Body of pancreas (tissue), 4 donors: ENCODE measurements around the gene RGS14. TPM values are rescaled to one million over a fixed set of nuclear protein-coding genes. Genes with fewer than 3 reads are reported as not detected.

Experiments used
- ATAC-seq: fragments of 150-250 bp; one replicate; pipeline ENCODE4 v1.9.1; 2016
- DNase-seq, 4 donors: peaks; one replicate each; pipeline ENCODE4 v3.0.0-alpha.2; 2019
- H3K27ac ChIP-seq, 4 donors: fragments of 200-600 bp; sonication (generic); 1 replicate in 3 of 4; 2 replicates in 1 of 4; pipeline versions ENCODE4 v1.5.1 to v1.6.1; 2016 to 2019; ENCODE audit warnings: mild to moderate bottlenecking in 1 of 4, mixed read lengths in 1 of 4, moderate library complexity in 1 of 4
- H3K27me3 ChIP-seq, 2 donors: fragments of 200-600 bp; sonication (generic); one replicate each; pipeline ENCODE4 v1.6.0; 2016; ENCODE audit warnings: mild to moderate bottlenecking in 1 of 2
- H3K36me3 ChIP-seq, 2 donors: fragments of 200-600 bp; sonication (generic); replicated peaks in 1 of 2; 2 replicates each; pipeline ENCODE4 v1.5.1; 2016; ENCODE audit warnings: low read depth in 2 of 2; ENCODE audit not compliant: insufficient read depth in 1 of 2
- H3K4me1 ChIP-seq: fragments of 200-600 bp; sonication (generic); one replicate; pipeline ENCODE4 v1.6.0; 2016
- H3K4me3 ChIP-seq, 2 donors: fragments of 200-600 bp; sonication (generic); 1 replicate in 1 of 2; 2 replicates in 1 of 2; pipeline ENCODE4 v1.5.1; 2016 to 2019
- H3K9me3 ChIP-seq, 3 donors: fragments of 200-600 bp; sonication (generic); 1 replicate in 2 of 3; 2 replicates in 1 of 3; pipeline ENCODE4 v1.5.1; 2016
- CTCF ChIP-seq, 7 experiments: fragments of 450-650 bp in 4 of 7; fragments of 200-600 bp in 3 of 7; sonication (generic) in 3 of 7; IDR thresholded peaks; one replicate each; pipeline ENCODE4 v1.5.1; 2016 to 2019; ENCODE audit warnings: antibody characterized with exemption in 7 of 7
- POLR2A ChIP-seq, 3 donors: fragments of 450-650 bp; IDR thresholded peaks; one replicate each; pipeline ENCODE4 v1.6.1; 2016; ENCODE audit warnings: antibody characterized with exemption in 3 of 3, mild to moderate bottlenecking in 2 of 3
- WGBS, 2 donors: methylation state at CpG; one replicate each; pipeline ENCODE4 v1.1.5; 2017; 5-methylcytosine and 5-hydroxymethylcytosine counted together
- intact Hi-C: fragments of 100-400 bp; cut with DNase I; formaldehyde crosslinking; loops from one replicate; pipeline ENCODE4 v1.15.1; 2023
- total RNA-seq, 2 donors: library from RNA; depleted of rRNA; stranded (reverse); fragments of >200 nt; gene quantifications; one replicate each; pipeline ENCODE4 v1.1.0, GENCODE V29; 2016

Gene RGS14
- total RNA-seq, 2 donors from 2014 or later = 15.0 to 39.2 TPM

- no peak for DNase-seq
- no peaks in the 10 kb centered on the region for H3K27me3 ChIP-seq
- ATAC-seq = no peak
- no peak overlapping the region for H3K27ac ChIP-seq
- no peaks in the 10 kb centered on the region for H3K9me3 ChIP-seq
- WGBS, 2 donors = 94 to 95% methylated on average over 1 of the region's 1 CpG
- intact Hi-C loops = loop anchor here (5.0 kb wide), 1 partner anchor 33 kb away; no protein-coding TSS in a partner anchor
- TF ChIP-seq POLR2A (IDR thresholded peaks at IDR 0.05) (no peak), CTCF (IDR thresholded peaks at IDR 0.05) (no peak)
- no peaks in the 10 kb centered on the region for H3K36me3 ChIP-seq
- H3K4me1 ChIP-seq = peaks cover 11% of the 10 kb centered on the region
- H3K4me3 ChIP-seq = no peak overlapping the region
Measured at GRCh38 chr5:177355162-177355867, 2.4 kb upstream of the RGS14 start.

- Histone ChIP-seq H3K27me3 (no peaks in the 10 kb centered on the region), H3K9me3 (no peaks in the 10 kb centered on the region), H3K4me3 (no peak overlapping the region), H3K4me1 (peaks cover 5% of the 10 kb centered on the region), H3K36me3 (no peaks in the 10 kb centered on the region), H3K27ac (no peak overlapping the region)
- ATAC-seq (no peak), DNase-seq (no peak)
- intact Hi-C loops = loop anchor here (5.0 kb wide), 1 partner anchor 34 kb away; no protein-coding TSS in a partner anchor
- 10 to 26% methylated on average over 1 of the region's 1 CpG for WGBS, 2 donors
- TF ChIP-seq CTCF (IDR thresholded peaks at IDR 0.05) = no peak
- TF ChIP-seq POLR2A (IDR thresholded peaks at IDR 0.05) = no peak
Measured at GRCh38 chr5:177355868-177356168, 1.9 kb upstream of the RGS14 start.

GRCh38 chr5:177356746-177357145, 978 bp upstream of the RGS14 start:
- no peak for DNase-seq

GRCh38 chr5:177357146-177357458, 622 bp upstream of the RGS14 start:
- H3K36me3 ChIP-seq = no peaks in the 10 kb centered on the region
- no peaks in the 10 kb centered on the region for H3K27me3 ChIP-seq
- no peak overlapping the region for H3K27ac ChIP-seq
- DNase-seq = no peak
- no peaks in the 10 kb centered on the region for H3K9me3 ChIP-seq
- H3K4me3 ChIP-seq = no peak overlapping the region
- intact Hi-C loops = loop anchor here (5.0 kb wide), 1 partner anchor 35 kb away; no protein-coding TSS in a partner anchor
- TF ChIP-seq CTCF (IDR thresholded peaks at IDR 0.05) = no peak
- no peak for TF ChIP-seq POLR2A (IDR thresholded peaks at IDR 0.05)
- ATAC-seq = no peak
- 76 to 95% methylated on average over 5 of the region's 5 CpGs for WGBS, 2 donors
- peaks cover 4% of the 10 kb centered on the region for H3K4me1 ChIP-seq

More at GRCh38 chr5:177356746-177357145, 978 bp upstream of the RGS14 start:
- Histone ChIP-seq H3K36me3 (no peaks in the 10 kb centered on the region), H3K27me3 (no peaks in the 10 kb centered on the region), H3K4me1 (peaks cover 5% of the 10 kb centered on the region), H3K27ac (no peak overlapping the region), H3K4me3 (no peak overlapping the region), H3K9me3 (no peaks in the 10 kb centered on the region)
- intact Hi-C loops = loop anchor here (5.0 kb wide), 1 partner anchor 34 kb away; no protein-coding TSS in a partner anchor
- no peak for ATAC-seq
- 63 to 75% methylated on average over 3 of the region's 3 CpGs for WGBS, 2 donors
- no peak for TF ChIP-seq POLR2A (IDR thresholded peaks at IDR 0.05)
- TF ChIP-seq CTCF (IDR thresholded peaks at IDR 0.05) = no peak

- DNase-seq = no peak
- H3K27me3 ChIP-seq = no peaks in the 10 kb centered on the region
- no peaks in the 10 kb centered on the region for H3K9me3 ChIP-seq
- intact Hi-C loops = loop anchor here (5.0 kb wide), 1 partner anchor 36 kb away; no protein-coding TSS in a partner anchor
- H3K4me3 ChIP-seq = no peak overlapping the region
- no peaks in the 10 kb centered on the region for H3K36me3 ChIP-seq
- 23 to 29% methylated on average over 1 to 4 of the region's 5 CpGs for WGBS, 2 donors
- peaks cover 13% of the 10 kb centered on the region for H3K4me1 ChIP-seq
- TF ChIP-seq POLR2A (IDR thresholded peaks at IDR 0.05) (no peak), CTCF (IDR thresholded peaks at IDR 0.05) (no peak)
- no peak overlapping the region for H3K27ac ChIP-seq
- no peak for ATAC-seq
Measured at GRCh38 chr5:177358370-177358819, 671 bp downstream of the RGS14 start.
